ENCODE measurements around the gene KCNQ1. TPM values are rescaled to one million over a fixed set of nuclear protein-coding genes. Genes with fewer than 3 reads are reported as not detected.

Gene KCNQ1
- total RNA-seq, 2 experiments from 2014 or later: 8.7 to 9.5 TPM

- Mint-ChIP-seq H3K27me3 (no peaks in the 10 kb centered on the region), H3K4me1 (ENCODE audit: low read depth) (no peaks in the 10 kb centered on the region), H3K4me3 (no peak overlapping the region), H3K27ac (no peak overlapping the region), H3K9me3 (peaks cover 2% of the 10 kb centered on the region), H3K36me3 (ENCODE audit: low read depth) (no peaks in the 10 kb centered on the region)
- ChIA-PET POLR2A (no interaction called here), CTCF (no interaction called here)
- DNase-seq (no peak), ATAC-seq (no peak)
- intact Hi-C loops (cut with micrococcal nuclease): no loop called here
- TF ChIP-seq, protein P1, sequence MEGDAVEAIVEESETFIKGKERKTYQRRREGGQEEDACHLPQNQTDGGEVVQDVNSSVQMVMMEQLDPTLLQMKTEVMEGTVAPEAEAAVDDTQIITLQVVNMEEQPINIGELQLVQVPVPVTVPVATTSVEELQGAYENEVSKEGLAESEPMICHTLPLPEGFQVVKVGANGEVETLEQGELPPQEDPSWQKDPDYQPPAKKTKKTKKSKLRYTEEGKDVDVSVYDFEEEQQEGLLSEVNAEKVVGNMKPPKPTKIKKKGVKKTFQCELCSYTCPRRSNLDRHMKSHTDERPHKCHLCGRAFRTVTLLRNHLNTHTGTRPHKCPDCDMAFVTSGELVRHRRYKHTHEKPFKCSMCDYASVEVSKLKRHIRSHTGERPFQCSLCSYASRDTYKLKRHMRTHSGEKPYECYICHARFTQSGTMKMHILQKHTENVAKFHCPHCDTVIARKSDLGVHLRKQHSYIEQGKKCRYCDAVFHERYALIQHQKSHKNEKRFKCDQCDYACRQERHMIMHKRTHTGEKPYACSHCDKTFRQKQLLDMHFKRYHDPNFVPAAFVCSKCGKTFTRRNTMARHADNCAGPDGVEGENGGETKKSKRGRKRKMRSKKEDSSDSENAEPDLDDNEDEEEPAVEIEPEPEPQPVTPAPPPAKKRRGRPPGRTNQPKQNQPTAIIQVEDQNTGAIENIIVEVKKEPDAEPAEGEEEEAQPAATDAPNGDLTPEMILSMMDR (IDR thresholded peaks at IDR 0.05): no peak
Measured at GRCh38 chr11:2752923-2753322, 308.1 kb downstream of the KCNQ1 start.

GRCh38 chr11:2754008-2754407, 309.2 kb downstream of the KCNQ1 start:
- H3K4me1 Mint-ChIP-seq (ENCODE audit: low read depth): no peaks in the 10 kb centered on the region
- intact Hi-C loops (cut with micrococcal nuclease): no loop called here
- ChIA-PET CTCF (no interaction called here), POLR2A (no interaction called here)
- ATAC-seq: no peak
- no peak overlapping the region for H3K4me3 Mint-ChIP-seq
- H3K27ac Mint-ChIP-seq: no peak overlapping the region
- H3K36me3 Mint-ChIP-seq (ENCODE audit: low read depth): no peaks in the 10 kb centered on the region
- TF ChIP-seq, protein P1 (IDR thresholded peaks at IDR 0.05): no peak
- H3K9me3 Mint-ChIP-seq: peaks cover 2% of the 10 kb centered on the region
- H3K27me3 Mint-ChIP-seq: no peaks in the 10 kb centered on the region
- no peak for DNase-seq

- ChIA-PET CTCF (no interaction called here), POLR2A (no interaction called here)
- ATAC-seq (no peak), DNase-seq (no peak)
- intact Hi-C loops (cut with micrococcal nuclease): no loop called here
- H3K36me3 Mint-ChIP-seq (ENCODE audit: low read depth): no peaks in the 10 kb centered on the region
- no peak overlapping the region for H3K4me3 Mint-ChIP-seq
- H3K27me3 Mint-ChIP-seq: no peaks in the 10 kb centered on the region
- H3K9me3 Mint-ChIP-seq: peaks cover 2% of the 10 kb centered on the region
- H3K4me1 Mint-ChIP-seq (ENCODE audit: low read depth): no peaks in the 10 kb centered on the region
- TF ChIP-seq, protein P1 (IDR thresholded peaks at IDR 0.05): no peak
- no peak overlapping the region for H3K27ac Mint-ChIP-seq
Measured at GRCh38 chr11:2755071-2755470, 310.3 kb downstream of the KCNQ1 start.

DNA sequence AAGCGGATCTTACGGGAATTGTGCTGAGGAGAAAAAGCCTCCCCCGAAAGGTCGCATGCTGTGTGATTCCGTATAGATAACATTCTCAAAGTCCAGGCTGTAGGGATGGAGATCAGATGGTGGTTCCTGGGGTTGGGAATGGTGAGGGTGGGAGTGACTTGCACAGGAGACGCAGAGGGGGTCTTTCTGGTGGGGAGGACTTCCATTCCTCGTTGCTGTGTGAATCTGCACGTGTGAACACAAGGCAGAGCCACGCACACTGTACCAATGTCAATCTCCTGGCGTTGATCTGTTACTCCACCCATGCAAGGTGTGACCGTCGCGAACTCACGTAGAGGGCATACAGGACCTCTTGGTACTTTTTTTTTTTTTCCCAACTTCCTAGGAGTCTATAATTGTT, 313.9 kb downstream of the KCNQ1 start:
- TF ChIP-seq, protein P1 (IDR thresholded peaks at IDR 0.05): no peak
- intact Hi-C loops (cut with micrococcal nuclease): no loop called here
- Mint-ChIP-seq H3K27me3 (no peaks in the 10 kb centered on the region), H3K4me1 (ENCODE audit: low read depth) (no peaks in the 10 kb centered on the region), H3K4me3 (no peak overlapping the region), H3K27ac (no peak overlapping the region), H3K36me3 (ENCODE audit: low read depth) (no peaks in the 10 kb centered on the region), H3K9me3 (peaks cover 2% of the 10 kb centered on the region)
- ATAC-seq (no peak), DNase-seq (no peak)
- ChIA-PET CTCF (no interaction called here), POLR2A (no interaction called here)

- Mint-ChIP-seq H3K27ac (no peak overlapping the region), H3K4me1 (ENCODE audit: low read depth) (no peaks in the 10 kb centered on the region), H3K9me3 (peaks cover 2% of the 10 kb centered on the region), H3K27me3 (no peaks in the 10 kb centered on the region), H3K4me3 (no peak overlapping the region), H3K36me3 (ENCODE audit: low read depth) (no peaks in the 10 kb centered on the region)
- ATAC-seq (no peak), DNase-seq (no peak)
- CTCF ChIA-PET: no interaction called here
- POLR2A ChIA-PET: interaction anchor here (0.9 kb wide), 1 partner anchor 12 kb away, joined by 3 read pairs; no protein-coding TSS in a partner anchor
- intact Hi-C loops (cut with micrococcal nuclease): no loop called here
- TF ChIP-seq, protein P1 (IDR thresholded peaks at IDR 0.05): no peak
Measured at GRCh38 chr11:2759228-2760195, 314.7 kb downstream of the KCNQ1 start.

All from activated CD8-positive, alpha-beta T cell treated with anti-CD3 and anti-CD28 coated beads for 36 hours (primary cell).